ENCODE measurements around the gene AKR1C1.
"Not testable (repeated sequence)": the region's sequence is repeated elsewhere in the genome, so short reads cannot be mapped to it uniquely, and the experiment has no call there.

DNA sequence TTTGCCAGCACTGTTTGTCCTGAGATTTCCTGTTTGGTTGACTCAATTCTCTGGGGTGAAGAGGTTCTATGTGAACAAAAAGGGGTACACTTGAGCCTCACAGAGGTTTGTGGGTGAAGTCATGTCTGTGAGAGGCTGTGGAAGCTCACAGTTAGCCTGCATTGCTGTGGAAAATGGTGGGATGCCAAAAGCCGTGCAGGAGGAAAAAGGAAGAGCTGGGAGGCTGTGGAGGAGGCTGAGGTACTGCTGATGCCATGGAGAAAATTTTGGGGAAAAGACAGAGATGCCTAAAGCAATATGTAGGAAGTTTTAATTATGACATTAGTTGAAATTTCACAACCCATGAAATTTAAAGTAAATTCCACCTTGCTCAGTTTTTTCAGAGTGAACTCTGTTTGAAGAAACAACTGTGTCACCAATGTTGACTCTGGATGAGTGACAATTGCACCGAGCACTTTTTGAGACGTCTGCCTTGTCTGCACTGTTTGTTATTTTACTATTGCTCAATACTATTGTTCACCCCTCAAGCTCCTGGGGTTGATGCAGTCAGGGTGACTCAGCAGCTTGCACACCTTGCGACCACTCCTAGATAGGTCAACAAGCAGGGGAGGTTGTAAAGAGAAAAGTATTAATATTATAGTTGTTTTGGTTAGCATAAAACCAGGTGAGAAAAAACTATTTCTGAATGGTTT lies 45.8 kb downstream of the AKR1C1 start:
- TF ChIP-seq, protein P1, sequence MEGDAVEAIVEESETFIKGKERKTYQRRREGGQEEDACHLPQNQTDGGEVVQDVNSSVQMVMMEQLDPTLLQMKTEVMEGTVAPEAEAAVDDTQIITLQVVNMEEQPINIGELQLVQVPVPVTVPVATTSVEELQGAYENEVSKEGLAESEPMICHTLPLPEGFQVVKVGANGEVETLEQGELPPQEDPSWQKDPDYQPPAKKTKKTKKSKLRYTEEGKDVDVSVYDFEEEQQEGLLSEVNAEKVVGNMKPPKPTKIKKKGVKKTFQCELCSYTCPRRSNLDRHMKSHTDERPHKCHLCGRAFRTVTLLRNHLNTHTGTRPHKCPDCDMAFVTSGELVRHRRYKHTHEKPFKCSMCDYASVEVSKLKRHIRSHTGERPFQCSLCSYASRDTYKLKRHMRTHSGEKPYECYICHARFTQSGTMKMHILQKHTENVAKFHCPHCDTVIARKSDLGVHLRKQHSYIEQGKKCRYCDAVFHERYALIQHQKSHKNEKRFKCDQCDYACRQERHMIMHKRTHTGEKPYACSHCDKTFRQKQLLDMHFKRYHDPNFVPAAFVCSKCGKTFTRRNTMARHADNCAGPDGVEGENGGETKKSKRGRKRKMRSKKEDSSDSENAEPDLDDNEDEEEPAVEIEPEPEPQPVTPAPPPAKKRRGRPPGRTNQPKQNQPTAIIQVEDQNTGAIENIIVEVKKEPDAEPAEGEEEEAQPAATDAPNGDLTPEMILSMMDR (conservative IDR thresholded peaks at IDR 0.05) = not testable (repeated sequence)
- not testable (repeated sequence) for TF ChIP-seq ZFX (IDR thresholded peaks at IDR 0.05)
